ENCODE measurements around the gene FBXO2. TPM values are rescaled to one million over a fixed set of nuclear protein-coding genes. Genes with fewer than 3 reads are reported as not detected.

The FBXO2 gene
- total and polyA plus RNA-seq, 2 of the 4 experiments (the other 2 are of a cell fraction) = 0.36 to 1.7 TPM

- Histone ChIP-seq H3K9ac (ENCODE audit: low read depth, low read length) (no peak overlapping the region), H2AFZ (replicated peaks; ENCODE audit: low read length, poor library complexity) (no peak overlapping the region), H4K8ac (ENCODE audit: low read depth in 2 of 2, low read length in 2 of 2) (no peak overlapping the region), H3K23ac (ENCODE audit: low read depth, low read length) (no peak overlapping the region), H2AK5ac (ENCODE audit: low read depth, low read length) (no peak overlapping the region), H4K5ac (ENCODE audit: low read depth, low read length) (no peak overlapping the region), H2BK5ac (ENCODE audit: low read depth, low read length, poor library complexity, severe bottlenecking) (no peak overlapping the region), H3K4me1 (ENCODE audit: control insufficient read depth, insufficient read depth, low read length) (no peaks in the 10 kb centered on the region), H3K4ac (ENCODE audit: low read depth, low read length) (no peak overlapping the region), H3K79me1 (ENCODE audit: low read depth in 1 of 2, low read length in 2 of 2) (no peaks in the 10 kb centered on the region), H3K36me3 (ENCODE audit: control insufficient read depth, insufficient read depth, low read length) (no peaks in the 10 kb centered on the region), H3K9me1 (ENCODE audit: insufficient read depth, low read length) (no peaks in the 10 kb centered on the region), H3K9me3 (ENCODE audit: control insufficient read depth, insufficient read depth, low read length) (no peaks in the 10 kb centered on the region), H2BK20ac (ENCODE audit: low read depth, low read length) (no peak overlapping the region), H2BK120ac (ENCODE audit: low read depth, low read length) (no peak overlapping the region), H4K20me1 (ENCODE audit: insufficient read depth, low read length) (no peaks in the 10 kb centered on the region), H3K27ac (ENCODE audit: insufficient read depth, low read length) (no peak overlapping the region), H3K27me3 (ENCODE audit: control insufficient read depth, insufficient read depth, low read length) (peaks cover 17% of the 10 kb centered on the region), H3K18ac (ENCODE audit: low read depth, low read length) (no peak overlapping the region), H2AK9ac (replicated peaks; ENCODE audit: low read depth, low read length, poor library complexity) (no peak overlapping the region), H3K14ac (replicated peaks; ENCODE audit: low read depth, low read length) (no peak overlapping the region), H2BK15ac (ENCODE audit: low read depth, low read length) (no peak overlapping the region), H3K56ac (ENCODE audit: extremely low read depth, insufficient read depth, low read length) (no peak overlapping the region), H3K4me2 (ENCODE audit: low read depth, low read length) (no peak overlapping the region), H4K91ac (ENCODE audit: insufficient read depth, low read depth, low read length) (no peak overlapping the region), H3K4me3 (ENCODE audit: insufficient read depth, low read depth, low read length) (no peak overlapping the region)
- no TSS peak for BruUV-seq (replicated peaks)
- CTCF ChIA-PET = no interaction called here
- intact Hi-C loops (cut with micrococcal nuclease) = no loop called here
- 80% methylated on average over 2 of the region's 5 CpGs; no CpG with 5 or more reads in 1 of the 2 experiments for WGBS, 2 experiments (ENCODE audit: extremely low coverage in 2 of 2, insufficient read length in 1 of 2)
- TF ChIP-seq RCOR1 (IDR thresholded peaks at IDR 0.05; ENCODE audit: insufficient replicate concordance, low read length) = no peak
- TF ChIP-seq SMC3 (IDR thresholded peaks at IDR 0.05; ENCODE audit: low read depth, low read length) = no peak
- TF ChIP-seq MAFK (IDR thresholded peaks at IDR 0.05; ENCODE audit: low read depth, low read length) = no peak
- POLR2A ChIA-PET (ENCODE audit: unreplicated experiment) = no interaction called here
- dilution Hi-C loops (cut with HindIII; ENCODE audit: low sequenced_read_pairs, unreplicated experiment) = no loop called here
- ATAC-seq (ENCODE audit: low read depth) (no peak), DNase-seq (no peak)
- in situ Hi-C loops (cut with MboI; ENCODE audit: low sequenced_read_pairs) = no loop called here
Observed at GRCh38 chr1:11620924-11621323, 33.3 kb downstream of the FBXO2 start.

Data from IMR-90 (cell line).